GM12872 (cell line): Measurements from ENCODE around the gene OR4E1.

Source experiments
- CTCF ChIP-seq: IDR thresholded peaks from 3 replicates; pipeline ENCODE4 v1.5.1; 2011; ENCODE audit warnings: low read depth, mild to moderate bottlenecking, low read length, moderate library complexity; ENCODE audit not compliant: insufficient read depth

OR4E1 gene

GRCh38 chr14:21672116-21672515, 1.5 kb downstream of the OR4E1 start:
- no peak for TF ChIP-seq CTCF

DNA sequence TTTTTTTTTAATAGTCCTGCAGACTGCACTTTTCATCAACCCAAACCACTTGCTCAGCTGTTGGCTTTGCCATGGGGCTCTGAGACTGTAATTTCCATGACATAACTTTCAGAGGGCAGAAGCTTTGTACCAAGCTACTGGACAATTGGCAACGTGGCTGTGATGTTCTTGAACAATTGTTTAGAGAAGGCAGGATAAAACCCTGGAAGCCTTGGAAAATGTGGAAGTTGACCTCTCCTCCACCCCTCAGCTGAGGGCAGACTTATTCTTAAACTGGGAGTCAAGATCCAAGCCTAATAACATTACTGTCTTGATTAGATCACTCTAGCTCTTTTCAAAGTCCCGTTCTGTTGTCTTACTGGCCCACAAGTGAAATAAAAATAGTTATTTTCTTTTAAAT, 2.2 kb downstream of the OR4E1 start:
- TF ChIP-seq CTCF: no peak

DNA sequence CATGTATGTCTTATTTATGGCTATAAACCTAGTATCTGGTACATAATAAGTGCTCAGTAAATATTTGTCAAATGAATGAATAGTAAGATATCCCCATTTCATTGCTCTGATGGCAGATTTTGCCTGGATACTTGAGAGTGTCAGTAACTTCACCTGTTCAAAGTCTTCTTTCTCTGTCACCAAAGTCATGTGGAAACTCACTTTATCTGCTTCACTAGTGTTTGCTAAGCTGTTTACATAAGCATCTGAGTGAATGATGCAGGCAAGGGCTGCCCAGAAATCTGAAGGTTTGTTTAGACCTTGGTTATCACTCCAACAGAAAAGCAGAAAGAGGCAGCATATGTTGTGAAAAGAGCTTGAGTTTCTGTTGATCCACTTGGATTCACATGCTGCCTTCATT, 4.3 kb downstream of the OR4E1 start:
- no peak for TF ChIP-seq CTCF

DNA sequence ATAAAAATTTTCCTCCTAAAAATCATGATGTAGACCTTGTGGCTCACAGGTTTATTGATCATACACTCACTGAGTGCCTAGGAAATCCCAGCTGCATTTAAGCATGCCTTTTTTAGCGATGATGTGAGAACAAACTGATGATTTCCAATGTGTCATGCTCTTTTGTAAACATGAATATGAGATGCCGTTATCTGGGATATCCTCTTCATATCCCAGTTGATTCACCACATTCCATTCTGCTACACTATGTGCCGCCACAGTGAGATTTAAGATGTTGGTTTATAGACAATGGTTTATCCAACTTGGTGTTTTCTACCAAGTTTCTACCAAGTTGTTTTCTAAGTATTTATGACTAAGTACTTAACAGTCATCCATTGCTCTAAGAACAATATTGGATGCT, 5.2 kb downstream of the OR4E1 start:
- TF ChIP-seq CTCF: no peak

GRCh38 chr14:21656980-21657379, 16.6 kb downstream of the OR4E1 start:
- no peak for TF ChIP-seq CTCF

GRCh38 chr14:21654215-21654614, 19.4 kb downstream of the OR4E1 start:
- no peak for TF ChIP-seq CTCF

GRCh38 chr14:21653331-21653885, 20.2 kb downstream of the OR4E1 start, which contains the start of gene OR4E2:
Gene OR4E2, plus strand, starts transcription at chr14:21653835. Its CDS starts 11,248 bp downstream, at chr14:21665083.
- TF ChIP-seq CTCF: no peak
